Natural killer cell (primary cell): Measurements from ENCODE around the gene TIMM10. TPM values are rescaled to one million over a fixed set of nuclear protein-coding genes. Genes with fewer than 3 reads are reported as not detected.

Source experiments
- ATAC-seq, 3 donors: fragments of 150-1000 bp in 2 of 3; fragments of 200-7000 bp in 1 of 3; cut with Tn5 transposase; 1 replicate in 1 of 3; 2 replicates in 2 of 3; pipeline ENCODE4 v1.10.0; 2021; ENCODE audit warnings: mild to moderate bottlenecking in 2 of 3, moderate library complexity in 2 of 3
- DNase-seq, 2 donors: peaks; one replicate each; pipeline versions ENCODE4 v3.0.0 to v3.0.0-alpha.2; 2013 to 2021; ENCODE audit warnings: mixed read lengths in 1 of 2
- H3K27ac ChIP-seq: one replicate; pipeline ENCODE4 v1.5.1; 2013; ENCODE audit warnings: mild to moderate bottlenecking, low read length
- H3K27me3 ChIP-seq: one replicate; pipeline ENCODE4 v1.6.1; 2013; ENCODE audit warnings: low read length; ENCODE audit not compliant: control insufficient read depth, insufficient read depth
- H3K36me3 ChIP-seq: one replicate; pipeline ENCODE4 v1.6.1; 2013; ENCODE audit warnings: low read length; ENCODE audit not compliant: control insufficient read depth, insufficient read depth
- H3K4me1 ChIP-seq: one replicate; pipeline ENCODE4 v1.6.1; 2013; ENCODE audit warnings: low read length; ENCODE audit not compliant: control insufficient read depth, insufficient read depth
- H3K4me3 ChIP-seq: one replicate; pipeline ENCODE4 v1.5.1; 2013; ENCODE audit warnings: low read length
- H3K9me3 ChIP-seq: one replicate; pipeline ENCODE4 v1.6.1; 2013; ENCODE audit warnings: low read length; ENCODE audit not compliant: control insufficient read depth, insufficient read depth
- H3K27ac Mint-ChIP-seq, 2 donors: one replicate each; pipeline ENCODE4 v1.8.0; 2022; ENCODE audit warnings: mild to moderate bottlenecking in 2 of 2, mixed read lengths in 2 of 2, moderate library complexity in 1 of 2
- H3K27me3 Mint-ChIP-seq, 2 donors: one replicate each; pipeline ENCODE4 v1.8.0; 2022; ENCODE audit warnings: low read depth in 2 of 2, mixed read lengths in 2 of 2
- H3K36me3 Mint-ChIP-seq: one replicate; pipeline ENCODE4 v1.8.0; 2022; ENCODE audit warnings: mixed read lengths
- H3K4me1 Mint-ChIP-seq, 2 donors: one replicate each; pipeline ENCODE4 v1.8.0; 2022; ENCODE audit warnings: mixed read lengths in 2 of 2
- H3K4me3 Mint-ChIP-seq: one replicate; pipeline ENCODE4 v1.8.0; 2022; ENCODE audit warnings: mild to moderate bottlenecking, moderate library complexity, mixed read lengths
- H3K9me3 Mint-ChIP-seq, 2 donors: one replicate each; pipeline ENCODE4 v1.8.0; 2022; ENCODE audit warnings: mixed read lengths in 2 of 2
- WGBS: methylation state at CpG from one replicate; pipeline ENCODE4 v1.1.7; 2013; ENCODE audit warnings: missing lambda C conversion rate; ENCODE audit not compliant: insufficient coverage; 5-methylcytosine and 5-hydroxymethylcytosine counted together
- intact Hi-C: fragments of 100-400 bp; cut with micrococcal nuclease; formaldehyde crosslinking; loops from one replicate; pipeline ENCODE4 v1.14.2; 2022
- total RNA-seq, 4 donors: library from RNA; stranded (reverse); fragments of 120-200 nt in 1 of 4; gene quantifications; one replicate each; pipeline versions ENCODE4 v1.2.3 to v1.2.4, GENCODE V29; 2013 to 2022
- TF ChIP-seq, protein P1 (sequence below): fragments of 200-600 bp; IDR thresholded peaks from one replicate; pipeline ENCODE4 v1.8.0; 2022; ENCODE audit warnings: antibody characterized with exemption

Gene TIMM10
- total RNA-seq, 3 donors from 2014 or later (not counting 1 experiment from before 2014, with no cell fraction given) = 15.0 to 18.8 (median 17.1) TPM

DNA sequence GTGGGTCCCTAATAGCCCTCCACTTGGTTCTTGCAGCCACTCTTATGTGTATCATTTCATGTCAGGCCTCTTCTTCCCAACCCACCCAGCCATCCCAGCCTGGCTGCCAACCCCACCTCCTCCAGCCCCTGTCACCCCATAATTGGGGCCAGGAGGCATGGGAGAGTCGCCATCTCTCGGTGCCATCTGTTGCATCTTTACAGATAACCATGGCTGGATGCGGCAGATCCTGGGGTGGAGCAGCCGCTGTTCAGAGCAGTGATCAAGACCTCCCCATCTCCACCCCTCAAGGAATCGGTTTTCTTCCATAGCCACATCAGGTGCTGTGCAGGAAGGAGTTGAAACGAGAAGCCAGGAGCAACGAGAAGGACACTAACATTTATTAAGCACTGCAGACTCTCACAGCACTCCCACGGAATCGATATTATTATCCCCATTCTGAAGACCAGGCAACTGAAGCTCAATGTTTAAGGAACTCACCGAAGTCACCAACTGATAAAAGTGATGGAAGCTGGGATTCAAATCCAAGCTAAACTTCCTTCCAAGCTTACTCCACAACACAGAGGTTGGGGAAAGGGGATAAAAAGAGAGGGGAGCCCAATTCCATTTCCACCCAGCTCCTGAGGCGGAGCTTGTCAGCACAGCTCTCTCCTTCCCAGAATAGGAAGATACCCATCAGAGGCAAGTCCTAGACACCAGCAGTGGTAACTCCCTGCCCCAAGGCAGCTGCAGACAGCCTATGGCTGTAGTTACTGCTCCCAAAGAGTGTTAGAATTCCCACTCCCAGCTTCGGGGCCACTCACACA is 17.7 kb downstream of the TIMM10 start:
- intact Hi-C loops = no loop called here
- no peak overlapping the region for H3K4me3 Mint-ChIP-seq
- H3K27ac Mint-ChIP-seq = peak overlapping the region in 1 of 2 donors; percentile 79

DNA sequence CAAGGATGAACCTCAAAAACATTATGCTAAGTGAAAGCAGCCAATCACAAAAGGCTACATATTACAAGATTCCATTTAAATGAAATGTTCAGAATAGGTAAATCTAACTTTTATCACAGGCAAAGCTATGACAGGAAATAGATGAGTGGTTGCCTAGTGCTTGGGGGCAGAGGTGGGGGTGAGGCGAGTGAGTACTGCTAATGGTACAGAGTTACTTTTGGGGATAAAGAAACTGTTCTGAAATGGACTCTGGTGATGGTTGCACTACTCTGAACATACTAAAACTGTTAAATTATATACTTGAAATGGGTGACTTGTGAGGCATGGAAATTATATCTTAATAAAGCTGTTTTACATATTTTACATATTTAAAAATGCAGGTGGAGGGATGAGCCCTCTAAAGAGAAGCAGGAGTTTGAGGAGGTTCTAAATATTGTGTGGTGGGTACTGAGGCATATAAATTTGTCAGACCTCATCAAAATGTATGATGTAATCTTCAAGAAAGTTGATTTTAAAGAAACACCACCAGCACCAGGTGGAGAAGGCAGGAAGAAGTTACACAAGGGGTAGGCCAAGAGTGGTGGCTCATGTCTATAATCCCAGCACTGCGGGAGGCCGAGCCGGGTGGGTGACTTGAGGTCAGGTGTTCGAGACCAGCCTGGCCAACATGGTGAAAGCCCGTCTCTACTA is 18.7 kb downstream of the TIMM10 start:
- no peaks in the 10 kb centered on the region for H3K36me3 ChIP-seq
- Mint-ChIP-seq H3K9me3 (no peaks in the 10 kb centered on the region), H3K36me3 (no peaks in the 10 kb centered on the region), H3K27me3 (no peaks in the 10 kb centered on the region), H3K27ac (peak overlapping the region; percentile 78 to 79), H3K4me3 (peak overlapping the region; percentile 42), H3K4me1 (peaks cover 17 to 46% of the 10 kb centered on the region in 2 donors)
- no peaks in the 10 kb centered on the region for H3K9me3 ChIP-seq
- 84% methylated on average over 6 of the region's 6 CpGs for WGBS
- intact Hi-C loops = no loop called here
- TF ChIP-seq, protein P1, sequence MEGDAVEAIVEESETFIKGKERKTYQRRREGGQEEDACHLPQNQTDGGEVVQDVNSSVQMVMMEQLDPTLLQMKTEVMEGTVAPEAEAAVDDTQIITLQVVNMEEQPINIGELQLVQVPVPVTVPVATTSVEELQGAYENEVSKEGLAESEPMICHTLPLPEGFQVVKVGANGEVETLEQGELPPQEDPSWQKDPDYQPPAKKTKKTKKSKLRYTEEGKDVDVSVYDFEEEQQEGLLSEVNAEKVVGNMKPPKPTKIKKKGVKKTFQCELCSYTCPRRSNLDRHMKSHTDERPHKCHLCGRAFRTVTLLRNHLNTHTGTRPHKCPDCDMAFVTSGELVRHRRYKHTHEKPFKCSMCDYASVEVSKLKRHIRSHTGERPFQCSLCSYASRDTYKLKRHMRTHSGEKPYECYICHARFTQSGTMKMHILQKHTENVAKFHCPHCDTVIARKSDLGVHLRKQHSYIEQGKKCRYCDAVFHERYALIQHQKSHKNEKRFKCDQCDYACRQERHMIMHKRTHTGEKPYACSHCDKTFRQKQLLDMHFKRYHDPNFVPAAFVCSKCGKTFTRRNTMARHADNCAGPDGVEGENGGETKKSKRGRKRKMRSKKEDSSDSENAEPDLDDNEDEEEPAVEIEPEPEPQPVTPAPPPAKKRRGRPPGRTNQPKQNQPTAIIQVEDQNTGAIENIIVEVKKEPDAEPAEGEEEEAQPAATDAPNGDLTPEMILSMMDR = no peak
- peak in 1 of 2 donors; percentile 23 for DNase-seq
- no peak for ATAC-seq
- H3K4me3 ChIP-seq = no peak overlapping the region
- H3K4me1 ChIP-seq = peaks cover 20% of the 10 kb centered on the region
- no peaks in the 10 kb centered on the region for H3K27me3 ChIP-seq
- no peak overlapping the region for H3K27ac ChIP-seq

More for the DNA sequence above, 17.7 kb downstream of the TIMM10 start:
- peaks cover 20% of the 10 kb centered on the region for H3K4me1 ChIP-seq
- H3K9me3 ChIP-seq = no peaks in the 10 kb centered on the region
- H3K36me3 Mint-ChIP-seq = no peaks in the 10 kb centered on the region
- no peaks in the 10 kb centered on the region for H3K36me3 ChIP-seq
- WGBS = 94% methylated on average over 9 of the region's 12 CpGs
- no peak overlapping the region for H3K4me3 ChIP-seq
- no peaks in the 10 kb centered on the region for H3K27me3 Mint-ChIP-seq
- H3K4me1 Mint-ChIP-seq = peaks cover 17 to 46% of the 10 kb centered on the region in 2 donors
- no peaks in the 10 kb centered on the region for H3K27me3 ChIP-seq
- H3K27ac ChIP-seq = no peak overlapping the region
- DNase-seq (no peak), ATAC-seq (no peak)
- no peaks in the 10 kb centered on the region for H3K9me3 Mint-ChIP-seq
- TF ChIP-seq, protein P1 = no peak

DNA sequence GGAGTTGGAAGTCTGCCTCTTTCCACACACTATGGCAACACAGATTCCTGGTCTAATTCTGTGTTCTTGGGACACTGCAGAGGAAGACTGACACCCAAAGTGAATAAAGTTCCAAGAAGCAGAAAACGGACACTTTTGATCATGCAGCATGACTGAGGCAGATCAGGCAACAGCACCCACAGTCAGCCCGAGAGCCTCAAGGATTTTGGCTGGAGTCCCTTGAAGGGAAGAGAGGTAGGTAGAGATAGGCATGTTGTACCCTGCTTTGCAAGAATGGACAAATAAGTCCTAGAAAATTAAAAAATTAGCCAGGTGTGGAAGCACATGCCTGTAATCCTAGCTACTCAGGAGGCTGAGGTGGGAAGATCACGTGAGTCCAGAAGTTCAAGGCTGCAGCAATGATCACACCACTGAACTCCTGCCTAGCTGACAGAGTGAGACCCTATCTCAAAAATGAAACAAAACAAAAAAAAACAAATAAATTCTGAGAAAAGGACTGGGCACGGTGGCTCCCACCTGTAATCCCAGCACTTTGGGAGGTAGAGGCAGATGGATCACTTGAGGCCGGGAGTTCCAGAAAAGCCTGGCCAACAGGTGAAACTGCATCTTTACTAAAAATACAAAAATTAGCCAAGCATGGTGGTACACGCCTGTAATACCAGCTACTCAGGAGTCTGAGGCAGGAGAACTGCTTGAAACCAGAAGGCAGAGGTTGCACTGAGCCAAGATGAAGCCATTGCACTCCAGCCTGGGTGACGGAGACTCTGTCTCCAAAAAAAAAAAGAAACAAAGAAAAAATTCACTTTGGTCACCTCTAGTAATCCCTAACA is 22.0 kb downstream of the TIMM10 start:
- Mint-ChIP-seq H3K4me3 (no peak overlapping the region), H3K4me1 (peaks cover 9 to 27% of the 10 kb centered on the region in 2 donors), H3K27ac (no peak overlapping the region), H3K27me3 (no peaks in the 10 kb centered on the region), H3K36me3 (no peaks in the 10 kb centered on the region), H3K9me3 (no peaks in the 10 kb centered on the region)
- TF ChIP-seq, protein P1 = no peak
- intact Hi-C loops = no loop called here
- no peaks in the 10 kb centered on the region for H3K36me3 ChIP-seq
- no peaks in the 10 kb centered on the region for H3K27me3 ChIP-seq
- DNase-seq = no peak
- no peak overlapping the region for H3K27ac ChIP-seq
- H3K4me3 ChIP-seq = no peak overlapping the region
- WGBS = 91% methylated on average over 7 of the region's 7 CpGs
- no peak for ATAC-seq
- H3K9me3 ChIP-seq = no peaks in the 10 kb centered on the region
- H3K4me1 ChIP-seq = peaks cover 4% of the 10 kb centered on the region
